K562 (cell line): ENCODE results near the gene SLC5A2. TPM values are rescaled to one million over a fixed set of nuclear protein-coding genes. Genes with fewer than 3 reads are reported as not detected.
A peak's percentile ranks its signal among the peaks of the same experiment; 100 is the strongest.

ENCODE experiments used
- ATAC-seq: fragments of 200-7000 bp; cut with Tn5 transposase; 3 replicates; pipeline ENCODE4 v1.9.1; 2020; ENCODE audit warnings: moderate library complexity
- BruUV-seq: library from RNA; stranded (reverse); fragments of 400-500 nt; replicated peaks from 2 replicates; lab custom pipeline; 2021; lab: Mats Ljungman, UMichigan
- CTCF ChIA-PET: fragments of 300-600 bp; formaldehyde crosslinking; extraction: SDS; loops from one replicate; lab custom pipeline; 2021; ENCODE audit warnings: low intra/inter-chr PET ratio; lab: Yijun Ruan, JAX
- POLR2A ChIA-PET: fragments of 300-600, 350-650 bp; sonication (Branson Sonifier 250); formaldehyde crosslinking; extraction: SDS; loops from one replicate; lab custom pipeline; 2021; ENCODE audit warnings: antibody characterized with exemption, inconsistent platforms; lab: Yijun Ruan, JAX
- DNase-seq, 4 experiments: peaks; one replicate each; pipeline versions ENCODE4 v3.0.0 to v3.0.0-alpha.2; 2011 to 2018; ENCODE audit warnings: low spot score in 3 of 4, mixed read lengths in 3 of 4; ENCODE audit errors: extremely low read depth in 1 of 4
- FAIRE-seq: peaks from 2 replicates; lab custom pipeline; 2011; peaks lifted over from hg19 to GRCh38; lab: Jason Lieb, UNC
- H2AFZ ChIP-seq: 2 replicates; pipeline ENCODE4 v1.6.0; 2011; ENCODE audit warnings: low read depth, low read length, control low read depth, inconsistent platforms
- H3K27ac ChIP-seq: fragments of 200-600 bp; 3 replicates; pipeline ENCODE4 v1.8.0; 2011; ENCODE audit warnings: low read depth, mild to moderate bottlenecking, control low read depth, inconsistent platforms, low read length, moderate library complexity, mixed read lengths; ENCODE audit errors: extremely low read depth
- H3K27me3 ChIP-seq, 2 experiments: fragments of 300-600 bp in 1 of 2; 2 replicates in 1 of 2; 3 replicates in 1 of 2; pipeline versions ENCODE4 v1.6.0 to v1.8.0; 2011; ENCODE audit warnings: inconsistent platforms in 2 of 2, low read length in 2 of 2, mild to moderate bottlenecking in 1 of 2, mixed read lengths in 1 of 2, moderate library complexity in 1 of 2; ENCODE audit not compliant: control insufficient read depth in 2 of 2, insufficient read depth in 2 of 2
- H3K36me3 ChIP-seq: fragments of 300-600 bp; 3 replicates; pipeline ENCODE4 v1.8.0; 2011; ENCODE audit warnings: mild to moderate bottlenecking, low read length, inconsistent platforms; ENCODE audit not compliant: control insufficient read depth, insufficient read depth
- H3K4me1 ChIP-seq, 2 experiments: fragments of 200-600 bp in 1 of 2; replicated peaks in 1 of 2; 2 replicates in 1 of 2; 3 replicates in 1 of 2; pipeline versions ENCODE4 v1.5.1 to v1.8.0; 2011; ENCODE audit warnings: inconsistent platforms in 2 of 2, low read length in 2 of 2, mild to moderate bottlenecking in 1 of 2, mixed read lengths in 1 of 2, moderate library complexity in 1 of 2; ENCODE audit not compliant: control insufficient read depth in 2 of 2, insufficient read depth in 2 of 2
- H3K4me2 ChIP-seq: 2 replicates; pipeline ENCODE4 v1.6.1; 2011; ENCODE audit warnings: low read length, control low read depth, inconsistent platforms, mixed read lengths; ENCODE audit not compliant: insufficient read depth
- H3K4me3 ChIP-seq: fragments of 200-600 bp; sonication (generic), shearing (Covaris generic); 2 replicates; pipeline ENCODE4 v1.5.1; 2016; ENCODE audit warnings: control low read depth, inconsistent platforms
- H3K79me2 ChIP-seq: fragments of 200-600 bp; 3 replicates; pipeline ENCODE4 v1.8.0; 2011; ENCODE audit warnings: low read length, inconsistent platforms; ENCODE audit not compliant: control insufficient read depth, insufficient read depth
- H3K9ac ChIP-seq, 2 experiments: 2 replicates each; pipeline versions ENCODE4 v1.6.0 to v1.6.1; 2011; ENCODE audit warnings: low read depth in 2 of 2, low read length in 2 of 2, control low read depth in 1 of 2, inconsistent platforms in 1 of 2, mild to moderate bottlenecking in 1 of 2, mixed read lengths in 1 of 2; ENCODE audit not compliant: insufficient read depth in 1 of 2
- H3K9me1 ChIP-seq: one replicate; pipeline ENCODE4 v1.6.0; 2011; ENCODE audit warnings: inconsistent platforms, mild to moderate bottlenecking, low read length, moderate library complexity; ENCODE audit not compliant: control insufficient read depth, insufficient read depth
- H3K9me3 ChIP-seq: replicated peaks from 2 replicates; pipeline ENCODE4 v1.5.1; 2011; ENCODE audit warnings: low read depth, low read length, inconsistent platforms; ENCODE audit not compliant: control insufficient read depth, insufficient read depth
- H4K20me1 ChIP-seq: replicated peaks from 2 replicates; pipeline ENCODE4 v1.6.1; 2011; ENCODE audit warnings: low read length, inconsistent platforms, mixed read lengths; ENCODE audit not compliant: control insufficient read depth, insufficient read depth
- CREB1 ChIP-seq, 2 experiments: sonication (generic) in 1 of 2; formaldehyde crosslinking in 1 of 2; IDR thresholded peaks; 2 replicates each; pipeline versions ENCODE4 v1.6.1 to v1.8.0; 2012 to 2022; ENCODE audit warnings: inconsistent platforms in 1 of 2, mild to moderate bottlenecking in 1 of 2, missing genetic modification reagents in 1 of 2, moderate library complexity in 1 of 2
- FOSL1 ChIP-seq: fragments of 200-800 bp; sonication (Bioruptor generic); conservative IDR thresholded peaks from 2 replicates; pipeline ENCODE4 v1.6.1; 2016; ENCODE audit warnings: missing genetic modification characterization, missing compliant biosample characterization
- JUN ChIP-seq, 2 experiments: sonication (generic) in 1 of 2; formaldehyde crosslinking in 1 of 2; IDR thresholded peaks; 2 replicates each; pipeline versions ENCODE4 v1.6.1 to v1.8.0; 2012 to 2022; ENCODE audit warnings: borderline replicate concordance in 2 of 2, mild to moderate bottlenecking in 2 of 2, improper control_type of control experiment in 1 of 2, low read depth in 1 of 2, low read length in 1 of 2, missing genetic modification reagents in 1 of 2
- L3MBTL2 ChIP-seq: fragments of 450-650 bp; IDR thresholded peaks from 2 replicates; pipeline ENCODE4 v1.6.1; 2016; ENCODE audit warnings: mild to moderate bottlenecking, moderate library complexity
- MCM5 ChIP-seq: fragments of 450-650 bp; IDR thresholded peaks from 2 replicates; pipeline ENCODE4 v1.6.1; 2016; ENCODE audit warnings: low read depth
- RAD21 ChIP-seq, 2 experiments: fragments of 250-450 bp in 1 of 2; fragments of 450-650 bp in 1 of 2; sonication (Bioruptor Pico) in 1 of 2; formaldehyde crosslinking in 1 of 2; IDR thresholded peaks in 1 of 2; conservative IDR thresholded peaks in 1 of 2; 2 replicates each; pipeline versions ENCODE4 v1.4.0 to v1.8.0; 2020 to 2022; ENCODE audit warnings: mild to moderate bottlenecking in 2 of 2, moderate library complexity in 1 of 2
- ZBTB1 ChIP-seq: sonication (generic); formaldehyde crosslinking; IDR thresholded peaks from 2 replicates; pipeline ENCODE4 v1.8.1; 2023; ENCODE audit warnings: missing genetic modification reagents, low read depth, mild to moderate bottlenecking, borderline replicate concordance
- ZNF197 ChIP-seq: fragments of 200-800 bp; sonication (Bioruptor generic); IDR thresholded peaks from 2 replicates; pipeline ENCODE4 v1.6.1; 2016; ENCODE audit warnings: low read depth, missing genetic modification characterization, missing compliant biosample characterization
- ZSCAN29 ChIP-seq: fragments of 450-650 bp; IDR thresholded peaks from 2 replicates; pipeline ENCODE4 v1.6.1; 2017
- WGBS: fragments of 100-300 bp; shearing (Covaris generic); methylation state at CpG from one replicate; pipeline ENCODE4 v1.1.6; 2016; ENCODE audit warnings: low coverage, mixed read lengths; ENCODE audit not compliant: insufficient coverage; ENCODE audit errors: missing lambda C conversion rate; 5-methylcytosine and 5-hydroxymethylcytosine counted together
- in situ Hi-C: fragments of 300-500 bp; cut with MboI; formaldehyde crosslinking; loops from 4 replicates; pipeline ENCODE4 v1.15.0; 2018; ENCODE audit warnings: inconsistent platforms, mixed read lengths
- intact Hi-C: fragments of 100-400 bp; cut with micrococcal nuclease; formaldehyde crosslinking; loops from 2 replicates; pipeline ENCODE4 v1.14.2; 2022
- polyA plus RNA-seq, 8 experiments: library from polyadenylated mRNA; depleted of rRNA in 4 of 8; stranded (reverse) in 5 of 8; unstranded in 3 of 8; fragments of >200 nt; fragmentation: Nextera tagmentation in 2 of 8; fragmentation: Illumina TruSeq in 1 of 8; extraction: Ambion mirVana in 2 of 8; extraction: Trizol in 1 of 8; gene quantifications; 2 replicates each; pipeline versions ENCODE4 v1.2.1 to v1.2.3, GENCODE V29; 2011 to 2014; ENCODE audit warnings: inconsistent platforms in 1 of 8, missing spikeins in 1 of 8
- total RNA-seq, 7 experiments: library from RNA; depleted of rRNA in 6 of 7; stranded (reverse); fragments of >200 nt in 6 of 7; fragmentation: Illumina TruSeq in 2 of 7; extraction: Trizol in 2 of 7; gene quantifications; 2 replicates each; pipeline versions ENCODE4 v1.2.1 to v1.2.3, GENCODE V29; 2011 to 2021; ENCODE audit warnings: low replicate concordance in 1 of 7
- TF ChIP-seq, protein P1 (sequence below): fragments of 150-350 bp; conservative IDR thresholded peaks from 2 replicates; pipeline ENCODE4 v1.6.1; 2014; ENCODE audit warnings: low read length
- TF ChIP-seq, protein P2 (sequence below): fragments of 450-650 bp; IDR thresholded peaks from 2 replicates; pipeline ENCODE4 v1.6.1; 2017; ENCODE audit warnings: mild to moderate bottlenecking, moderate library complexity
- TF ChIP-seq, protein P3 (sequence below): fragments of 450-650 bp; IDR thresholded peaks from 2 replicates; pipeline ENCODE4 v1.7.0; 2016; ENCODE audit warnings: borderline replicate concordance

The SLC5A2 gene
- total and polyA plus RNA-seq, 9 of the 15 experiments (the other 6 are each of a cell fraction or from before 2014, with no cell fraction given) = 0.07 to 2.7 (median 2.2) TPM; not detected in 6

DNA sequence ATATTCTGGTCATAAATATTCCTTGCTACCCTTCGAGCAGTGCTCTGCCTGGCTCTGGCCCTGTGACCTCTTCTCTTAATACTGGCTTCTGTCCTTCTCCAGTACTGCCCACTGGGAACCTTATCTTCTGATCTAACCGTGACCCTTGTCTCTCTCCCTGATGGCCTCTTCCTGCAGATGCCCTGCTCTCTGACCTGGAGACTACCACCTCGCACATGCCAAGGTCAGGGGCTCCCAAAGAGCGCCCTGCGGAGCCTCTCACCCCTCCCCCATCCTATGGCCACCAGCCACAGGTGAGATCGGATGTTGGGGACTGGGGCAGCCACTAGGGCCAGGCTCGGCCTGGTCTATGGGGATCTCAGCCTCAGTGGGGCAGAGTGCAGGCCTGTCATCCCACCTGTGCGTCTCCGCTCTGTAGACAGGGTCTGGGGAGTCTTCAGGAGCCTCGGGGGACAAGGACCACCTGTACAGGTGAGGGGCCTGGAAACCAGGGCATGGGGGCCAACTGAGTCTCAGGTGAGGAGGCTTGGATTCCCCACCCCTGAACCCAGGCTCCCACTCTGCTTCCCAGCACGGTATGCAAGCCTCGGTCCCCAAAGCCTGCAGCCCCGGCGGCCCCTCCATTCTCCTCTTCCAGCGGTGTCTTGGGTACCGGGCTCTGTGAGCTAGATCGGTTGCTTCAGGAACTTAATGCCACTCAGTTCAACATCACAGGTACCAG is 9.5 kb upstream of the SLC5A2 start (continued):
- TF ChIP-seq, protein P1, sequence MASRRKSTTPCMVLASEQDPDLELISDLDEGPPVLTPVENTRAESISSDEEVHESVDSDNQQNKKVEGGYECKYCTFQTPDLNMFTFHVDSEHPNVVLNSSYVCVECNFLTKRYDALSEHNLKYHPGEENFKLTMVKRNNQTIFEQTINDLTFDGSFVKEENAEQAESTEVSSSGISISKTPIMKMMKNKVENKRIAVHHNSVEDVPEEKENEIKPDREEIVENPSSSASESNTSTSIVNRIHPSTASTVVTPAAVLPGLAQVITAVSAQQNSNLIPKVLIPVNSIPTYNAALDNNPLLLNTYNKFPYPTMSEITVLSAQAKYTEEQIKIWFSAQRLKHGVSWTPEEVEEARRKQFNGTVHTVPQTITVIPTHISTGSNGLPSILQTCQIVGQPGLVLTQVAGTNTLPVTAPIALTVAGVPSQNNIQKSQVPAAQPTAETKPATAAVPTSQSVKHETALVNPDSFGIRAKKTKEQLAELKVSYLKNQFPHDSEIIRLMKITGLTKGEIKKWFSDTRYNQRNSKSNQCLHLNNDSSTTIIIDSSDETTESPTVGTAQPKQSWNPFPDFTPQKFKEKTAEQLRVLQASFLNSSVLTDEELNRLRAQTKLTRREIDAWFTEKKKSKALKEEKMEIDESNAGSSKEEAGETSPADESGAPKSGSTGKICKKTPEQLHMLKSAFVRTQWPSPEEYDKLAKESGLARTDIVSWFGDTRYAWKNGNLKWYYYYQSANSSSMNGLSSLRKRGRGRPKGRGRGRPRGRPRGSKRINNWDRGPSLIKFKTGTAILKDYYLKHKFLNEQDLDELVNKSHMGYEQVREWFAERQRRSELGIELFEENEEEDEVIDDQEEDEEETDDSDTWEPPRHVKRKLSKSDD = no peak
- TF ChIP-seq CREB1 (IDR thresholded peaks at IDR 0.05) = no peak
- TF ChIP-seq CREB1 (CRISPR knock-in tag; IDR thresholded peaks at IDR 0.05) = no peak

DNA sequence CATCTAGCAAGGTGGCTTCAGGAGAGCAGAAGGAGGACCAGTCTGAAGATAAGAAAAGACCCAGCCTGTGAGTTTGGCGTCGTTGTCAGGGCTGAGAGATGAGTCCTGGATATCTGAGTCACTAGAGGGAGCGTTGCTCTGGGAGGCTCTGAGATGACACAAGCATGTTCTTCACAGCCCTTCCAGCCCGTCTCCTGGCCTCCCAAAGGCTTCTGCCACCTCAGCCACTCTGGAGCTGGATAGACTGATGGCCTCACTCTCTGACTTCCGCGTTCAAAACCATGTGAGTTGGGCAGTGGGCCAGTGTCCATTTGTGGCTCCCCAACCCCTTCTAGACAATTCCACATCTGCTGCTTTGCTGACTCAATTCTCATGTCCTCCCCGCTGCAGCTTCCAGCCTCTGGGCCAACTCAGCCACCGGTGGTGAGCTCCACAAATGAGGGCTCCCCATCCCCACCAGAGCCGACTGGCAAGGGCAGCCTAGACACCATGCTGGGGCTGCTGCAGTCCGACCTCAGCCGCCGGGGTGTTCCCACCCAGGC is 8.7 kb upstream of the SLC5A2 start:
- CTCF ChIA-PET = no interaction called here
- Histone ChIP-seq H3K79me2 (no peaks in the 10 kb centered on the region), H3K9ac (peak overlapping the region in 1 of 2 experiments; percentile 81; a peak in 2 of 4 replicates), H3K4me2 (peak overlapping the region; percentile 29; the same call in 1 of the 2 replicates), H4K20me1 (no peaks in the 10 kb centered on the region), H3K27ac (peak overlapping the region; percentile 40; the same call in 1 of the 3 replicates), H3K4me3 (no peak overlapping the region), H2AFZ (peak overlapping the region; percentile 70), H3K36me3 (no peaks in the 10 kb centered on the region), H3K9me1 (no peaks in the 10 kb centered on the region), H3K4me1 (peaks cover 30 to 62% of the 10 kb centered on the region in 2 experiments), H3K27me3 (no peaks in the 10 kb centered on the region), H3K9me3 (no peaks in the 10 kb centered on the region)
- FAIRE-seq (peak; percentile 94), DNase-seq (peak; percentile 44 to 81 (median 56)), ATAC-seq (peak; percentile 21)
- no TSS peak for BruUV-seq
- in situ Hi-C loops = no loop called here
- POLR2A ChIA-PET = interaction anchor here (0.6 kb wide), 3 partner anchors 39 to 184 kb away, joined by 3 read pairs; no protein-coding TSS in a partner anchor
- WGBS = 43% methylated on average over 12 of the region's 12 CpGs
- intact Hi-C loops = loop anchor here (5.0 kb wide), 1 partner anchor 48 kb away; no protein-coding TSS in a partner anchor
- TF ChIP-seq, protein P2, sequence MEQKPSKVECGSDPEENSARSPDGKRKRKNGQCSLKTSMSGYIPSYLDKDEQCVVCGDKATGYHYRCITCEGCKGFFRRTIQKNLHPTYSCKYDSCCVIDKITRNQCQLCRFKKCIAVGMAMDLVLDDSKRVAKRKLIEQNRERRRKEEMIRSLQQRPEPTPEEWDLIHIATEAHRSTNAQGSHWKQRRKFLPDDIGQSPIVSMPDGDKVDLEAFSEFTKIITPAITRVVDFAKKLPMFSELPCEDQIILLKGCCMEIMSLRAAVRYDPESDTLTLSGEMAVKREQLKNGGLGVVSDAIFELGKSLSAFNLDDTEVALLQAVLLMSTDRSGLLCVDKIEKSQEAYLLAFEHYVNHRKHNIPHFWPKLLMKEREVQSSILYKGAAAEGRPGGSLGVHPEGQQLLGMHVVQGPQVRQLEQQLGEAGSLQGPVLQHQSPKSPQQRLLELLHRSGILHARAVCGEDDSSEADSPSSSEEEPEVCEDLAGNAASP = no peak
- TF ChIP-seq ZNF197 (CRISPR knock-in tag) (no peak), ZBTB1 (CRISPR knock-in tag) (no peak), JUN (IDR thresholded peaks at IDR 0.05; ENCODE audit: borderline replicate concordance, low read depth, low read length) (peak; percentile 55; the same call in 1 of the 2 replicates), JUN (CRISPR knock-in tag; IDR thresholded peaks at IDR 0.05; ENCODE audit: borderline replicate concordance) (no peak), FOSL1 (tag) (peak; percentile 49), L3MBTL2 (peak; percentile 47; the same call in 1 of the 2 replicates), MCM5 (no peak), RAD21 (CRISPR knock-in tag; conservative IDR thresholded peaks at IDR 0.05 in 1 of 2, IDR thresholded peaks at IDR 0.05 in 1 of 2) (peak in 1 of 2 experiments; percentile 24; a peak in 2 of 4 replicates), ZSCAN29 (no peak)
- TF ChIP-seq, protein P3, sequence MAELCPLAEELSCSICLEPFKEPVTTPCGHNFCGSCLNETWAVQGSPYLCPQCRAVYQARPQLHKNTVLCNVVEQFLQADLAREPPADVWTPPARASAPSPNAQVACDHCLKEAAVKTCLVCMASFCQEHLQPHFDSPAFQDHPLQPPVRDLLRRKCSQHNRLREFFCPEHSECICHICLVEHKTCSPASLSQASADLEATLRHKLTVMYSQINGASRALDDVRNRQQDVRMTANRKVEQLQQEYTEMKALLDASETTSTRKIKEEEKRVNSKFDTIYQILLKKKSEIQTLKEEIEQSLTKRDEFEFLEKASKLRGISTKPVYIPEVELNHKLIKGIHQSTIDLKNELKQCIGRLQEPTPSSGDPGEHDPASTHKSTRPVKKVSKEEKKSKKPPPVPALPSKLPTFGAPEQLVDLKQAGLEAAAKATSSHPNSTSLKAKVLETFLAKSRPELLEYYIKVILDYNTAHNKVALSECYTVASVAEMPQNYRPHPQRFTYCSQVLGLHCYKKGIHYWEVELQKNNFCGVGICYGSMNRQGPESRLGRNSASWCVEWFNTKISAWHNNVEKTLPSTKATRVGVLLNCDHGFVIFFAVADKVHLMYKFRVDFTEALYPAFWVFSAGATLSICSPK = no peak
